Natural killer cell treated with Interleukin-12 subunit alpha and Interleukin-12 subunit beta and Interleukin-15 and Interleukin-18, amount 100 ng/mL, for 72 hours (primary cell): Measurements from ENCODE around the gene ATP1A3. TPM values are rescaled to one million over a fixed set of nuclear protein-coding genes. Genes with fewer than 3 reads are reported as not detected.

ENCODE experiments used
- ATAC-seq, 2 donors: fragments of 150-1000 bp; cut with Tn5 transposase in 1 of 2; sonication (Bioruptor Pico), chemical (Tn5 transposase) in 1 of 2; 2 replicates each; pipeline ENCODE4 v1.10.0; 2021
- DNase-seq: peaks from one replicate; pipeline ENCODE4 v3.0.0; 2022; ENCODE audit warnings: low spot score
- H3K27ac Mint-ChIP-seq, 2 donors: 1 replicate in 1 of 2; 2 replicates in 1 of 2; pipeline ENCODE4 v1.8.0; 2022; ENCODE audit warnings: mixed read lengths in 2 of 2, mild to moderate bottlenecking in 1 of 2, moderate library complexity in 1 of 2
- H3K27me3 Mint-ChIP-seq, 2 donors: 1 replicate in 1 of 2; 2 replicates in 1 of 2; pipeline ENCODE4 v1.8.0; 2022; ENCODE audit warnings: mixed read lengths in 2 of 2
- H3K36me3 Mint-ChIP-seq: one replicate; pipeline ENCODE4 v1.8.0; 2022; ENCODE audit warnings: mixed read lengths
- H3K4me1 Mint-ChIP-seq, 2 donors: 1 replicate in 1 of 2; 2 replicates in 1 of 2; pipeline ENCODE4 v1.8.0; 2022; ENCODE audit warnings: low read depth in 2 of 2, mixed read lengths in 2 of 2, mild to moderate bottlenecking in 1 of 2
- H3K4me3 Mint-ChIP-seq: one replicate; pipeline ENCODE4 v1.8.0; 2022; ENCODE audit warnings: mixed read lengths
- H3K9me3 Mint-ChIP-seq: 2 replicates; pipeline ENCODE4 v1.8.0; 2022; ENCODE audit warnings: mixed read lengths
- total RNA-seq, 2 donors: library from RNA; stranded (reverse); gene quantifications; one replicate each; pipeline ENCODE4 v1.2.3, GENCODE V29; 2022

ATP1A3 gene
- total RNA-seq, 2 donors from 2014 or later: 2.0 to 4.2 TPM

DNA sequence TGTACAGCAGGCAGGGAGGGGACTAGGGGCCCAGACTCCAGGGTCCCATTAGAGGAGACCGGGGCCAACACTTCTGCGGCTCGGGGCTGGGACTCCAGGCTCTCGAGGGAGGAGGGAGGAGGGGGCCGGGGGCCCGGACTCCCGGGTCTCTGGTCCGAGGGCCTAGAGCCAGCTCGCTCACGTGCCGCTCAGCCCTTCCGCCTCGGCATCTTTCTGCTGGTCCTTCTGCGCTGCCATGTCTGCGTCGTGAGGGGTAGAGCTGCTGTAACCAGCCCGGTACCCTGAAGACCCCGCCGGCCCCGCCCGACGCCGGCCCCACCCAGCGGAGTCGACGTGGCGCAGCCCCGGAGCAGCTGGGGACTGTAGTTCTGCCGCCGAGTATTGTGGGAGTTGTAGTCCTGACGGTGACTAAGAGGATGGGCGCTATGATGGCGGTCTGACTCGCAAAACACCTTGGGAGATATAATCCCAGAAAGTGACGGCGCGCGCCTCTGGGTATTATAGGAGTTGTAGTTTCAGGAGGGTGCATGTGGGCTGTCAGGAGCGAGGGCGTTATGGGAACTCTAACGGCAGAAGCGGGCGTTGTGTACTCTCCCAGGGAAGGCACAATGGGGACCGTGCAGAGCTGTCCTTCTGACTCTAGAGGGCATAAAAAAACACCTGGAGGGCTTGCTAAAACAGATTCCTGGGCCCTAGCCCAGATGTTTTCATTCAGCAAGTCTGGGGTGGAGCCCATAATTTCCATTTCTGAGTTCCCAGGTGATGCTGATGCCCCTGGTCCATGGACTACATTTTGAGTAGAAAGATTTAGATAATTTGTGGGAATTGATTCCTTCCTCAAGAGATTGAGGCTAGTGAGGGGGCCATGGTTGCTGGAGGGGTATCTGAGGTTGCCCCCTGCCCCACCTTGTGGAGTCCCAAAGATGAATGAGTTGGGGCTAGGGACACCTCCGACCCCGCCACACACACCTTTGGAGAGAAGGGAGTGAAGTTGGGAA, 34.7 kb downstream of the ATP1A3 start, which contains the start of gene RABAC1:
RABAC1 (minus strand) TSS at position 266 of the 998 bp plus-strand sequence; CDS start at position 237, 29 bp downstream.
- H3K9me3 Mint-ChIP-seq: no peaks in the 10 kb centered on the region
- H3K36me3 Mint-ChIP-seq: no peaks in the 10 kb centered on the region
- peak; percentile 88 for DNase-seq
- H3K27ac Mint-ChIP-seq: peak within 1 kb of the TSS; percentile 72 to 89
- ATAC-seq: peak; percentile 95 to 97
- no peaks in the 10 kb centered on the region for H3K27me3 Mint-ChIP-seq
- peak within 1 kb of the TSS; percentile 83 for H3K4me3 Mint-ChIP-seq
- peaks cover 15 to 20% of the 10 kb centered on the region in 2 donors for H3K4me1 Mint-ChIP-seq

DNA sequence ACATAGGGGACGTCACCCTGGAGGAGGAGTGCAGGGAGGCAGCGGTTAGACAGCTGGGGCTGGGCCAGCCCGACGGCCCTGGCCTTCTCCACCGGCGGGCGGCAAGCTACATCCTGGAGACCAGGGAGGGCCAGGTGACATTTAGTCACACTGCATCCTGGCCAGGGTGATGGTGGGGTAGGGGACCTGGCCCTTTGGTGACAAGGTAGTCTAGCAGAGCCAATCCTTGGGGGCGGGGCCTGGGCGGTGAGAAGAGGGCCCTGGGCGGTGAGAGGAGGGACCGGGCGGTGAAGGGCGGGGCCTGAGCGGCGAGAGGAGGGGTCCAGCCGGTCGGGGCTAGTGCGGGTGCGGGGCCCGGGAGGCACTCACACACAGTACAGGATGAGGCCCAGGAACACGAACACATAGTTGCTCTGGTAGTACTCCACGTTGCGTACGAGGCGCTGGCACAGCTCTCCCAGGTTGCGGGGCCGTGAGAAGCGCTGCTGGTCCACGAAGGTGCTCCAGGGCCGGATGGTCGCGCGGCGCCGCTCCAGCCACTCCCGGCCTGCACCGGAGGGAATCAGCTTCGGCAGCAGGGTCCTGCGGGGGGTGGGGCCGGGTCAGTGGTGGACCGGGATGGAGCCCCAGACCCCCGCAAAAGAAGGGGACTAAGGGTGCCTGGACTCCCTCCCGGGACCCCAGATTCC, 35.5 kb downstream of the ATP1A3 start:
- H3K4me3 Mint-ChIP-seq: peak overlapping the region; percentile 83
- H3K27ac Mint-ChIP-seq: peak overlapping the region; percentile 72 to 89

DNA sequence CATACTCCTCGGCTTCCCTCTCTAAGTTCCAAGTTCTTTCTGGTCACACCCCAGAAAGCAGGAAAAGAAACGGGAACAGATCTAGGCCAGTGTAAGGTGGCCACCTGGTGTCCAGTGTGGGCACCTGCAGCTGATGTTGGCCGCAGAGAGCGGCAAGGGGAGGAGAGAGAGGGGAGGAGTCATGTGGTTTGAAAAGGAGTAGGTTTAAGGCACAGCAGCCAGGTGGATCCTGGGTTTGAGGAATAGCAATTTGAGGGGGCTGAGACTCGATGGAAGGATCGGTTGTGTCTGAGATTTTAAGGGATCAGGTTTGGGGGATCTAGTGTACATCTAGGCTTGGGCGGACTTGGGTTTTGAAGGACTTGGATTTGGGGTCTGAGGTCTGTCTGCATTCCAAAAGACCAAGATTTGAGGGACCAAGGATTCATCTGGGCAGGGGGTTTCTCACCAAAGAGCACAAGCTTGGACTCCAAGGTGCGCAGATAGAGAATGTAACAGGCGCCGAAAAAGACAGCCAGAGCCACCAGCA, 36.1 kb downstream of the ATP1A3 start:
- ATAC-seq: peak; percentile 50 to 51
- H3K4me1 Mint-ChIP-seq: peaks cover 15 to 20% of the 10 kb centered on the region in 2 donors
- H3K9me3 Mint-ChIP-seq: no peaks in the 10 kb centered on the region
- H3K4me3 Mint-ChIP-seq: peak overlapping the region; percentile 83
- no peaks in the 10 kb centered on the region for H3K27me3 Mint-ChIP-seq
- no peak for DNase-seq
- H3K36me3 Mint-ChIP-seq: no peaks in the 10 kb centered on the region
- H3K27ac Mint-ChIP-seq: peak overlapping the region; percentile 72 to 89

More for the DNA sequence above, 35.5 kb downstream of the ATP1A3 start:
- Mint-ChIP-seq H3K27me3 (no peaks in the 10 kb centered on the region), H3K36me3 (no peaks in the 10 kb centered on the region), H3K4me1 (peaks cover 15 to 20% of the 10 kb centered on the region in 2 donors), H3K9me3 (no peaks in the 10 kb centered on the region)
- ATAC-seq (peak; percentile 82 to 86), DNase-seq (peak; percentile 86)

DNA sequence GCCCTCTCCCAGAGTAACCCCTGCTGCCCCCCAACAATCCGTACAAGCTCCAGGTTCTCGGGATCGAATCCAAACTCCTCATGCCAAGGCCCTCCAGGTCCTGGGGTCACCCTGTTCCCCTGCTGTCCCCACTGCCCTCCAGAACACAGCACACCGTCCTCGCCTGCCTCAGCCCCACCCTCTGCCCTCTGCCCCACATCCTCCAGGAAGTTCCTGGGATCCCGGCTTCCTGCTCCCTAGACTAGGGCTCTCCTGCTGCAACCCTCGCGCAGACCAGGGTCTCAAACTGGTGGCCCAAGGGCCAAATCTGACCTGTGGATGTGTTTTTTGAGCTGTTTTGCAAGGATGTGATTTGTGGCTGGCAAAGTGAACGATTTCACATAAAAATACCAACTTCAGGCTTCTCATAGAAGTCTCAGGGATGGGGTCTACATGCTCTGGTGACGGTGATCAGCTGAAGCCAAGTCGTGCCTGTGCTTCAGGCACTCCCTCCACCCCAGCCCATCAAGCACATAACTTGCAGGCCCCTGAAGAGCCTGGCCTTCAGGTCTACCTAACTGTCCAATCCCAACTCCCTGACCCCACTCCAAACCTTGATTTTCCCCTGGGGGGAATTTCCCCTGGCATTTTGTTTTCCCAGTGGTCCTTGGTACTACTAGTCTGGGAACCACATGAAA, 36.7 kb downstream of the ATP1A3 start:
- peak overlapping the region; percentile 72 to 89 for H3K27ac Mint-ChIP-seq
- no peaks in the 10 kb centered on the region for H3K9me3 Mint-ChIP-seq
- H3K27me3 Mint-ChIP-seq: no peaks in the 10 kb centered on the region
- DNase-seq (no peak), ATAC-seq (no peak)
- H3K36me3 Mint-ChIP-seq: no peaks in the 10 kb centered on the region
- H3K4me1 Mint-ChIP-seq: peaks cover 15 to 20% of the 10 kb centered on the region in 2 donors
- H3K4me3 Mint-ChIP-seq: peak overlapping the region; percentile 83

DNA sequence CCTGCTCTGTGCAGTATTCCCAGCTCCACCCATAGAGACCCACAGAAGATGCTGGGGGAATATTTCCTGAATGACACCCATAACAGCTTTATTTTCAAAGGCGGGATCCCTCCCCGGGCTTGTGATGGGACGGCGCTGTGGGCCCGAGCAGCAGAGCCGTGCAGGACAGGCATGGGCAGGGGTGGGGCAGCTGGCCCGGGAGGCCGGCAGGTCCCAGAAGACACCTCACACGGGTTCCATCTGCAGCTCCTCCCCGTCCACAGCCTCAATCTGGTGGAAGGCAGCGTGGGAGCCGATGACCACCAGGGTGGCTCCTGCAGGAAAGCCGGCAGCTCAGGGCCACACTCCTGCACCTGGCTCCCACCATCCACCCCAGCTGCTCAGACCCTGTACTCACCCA, 37.4 kb downstream of the ATP1A3 start:
- Mint-ChIP-seq H3K27me3 (peaks cover 0 to 2% of the 10 kb centered on the region in 2 donors), H3K9me3 (no peaks in the 10 kb centered on the region), H3K27ac (no peak overlapping the region), H3K4me3 (no peak overlapping the region), H3K4me1 (peaks cover 18 to 23% of the 10 kb centered on the region in 2 donors), H3K36me3 (no peaks in the 10 kb centered on the region)
- no peak for DNase-seq
- ATAC-seq: no peak

DNA sequence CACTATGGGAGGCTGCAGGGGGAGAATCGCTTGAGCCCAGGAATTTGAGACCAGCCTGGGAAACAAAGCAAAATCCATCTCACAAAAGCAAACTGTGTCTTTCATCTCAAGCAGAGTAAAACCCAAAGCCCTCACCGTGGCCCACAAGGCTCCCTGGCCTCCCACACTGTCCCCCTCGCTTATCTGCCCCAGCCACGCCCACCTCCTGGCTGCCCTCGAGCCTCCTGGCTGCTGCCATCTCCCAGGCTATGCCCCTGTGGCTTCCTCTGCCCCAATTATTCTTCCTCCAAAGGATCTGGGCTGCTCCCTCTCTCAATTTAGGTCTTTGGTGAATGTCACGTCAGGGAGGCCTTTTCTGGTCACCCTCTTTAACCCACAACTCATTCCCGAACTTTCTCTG, 38.5 kb downstream of the ATP1A3 start:
- Mint-ChIP-seq H3K4me3 (no peak overlapping the region), H3K9me3 (no peaks in the 10 kb centered on the region), H3K27me3 (peaks cover 0 to 3% of the 10 kb centered on the region in 2 donors), H3K27ac (no peak overlapping the region), H3K4me1 (peaks cover 22 to 26% of the 10 kb centered on the region in 2 donors), H3K36me3 (no peaks in the 10 kb centered on the region)
- ATAC-seq (no peak), DNase-seq (no peak)

DNA sequence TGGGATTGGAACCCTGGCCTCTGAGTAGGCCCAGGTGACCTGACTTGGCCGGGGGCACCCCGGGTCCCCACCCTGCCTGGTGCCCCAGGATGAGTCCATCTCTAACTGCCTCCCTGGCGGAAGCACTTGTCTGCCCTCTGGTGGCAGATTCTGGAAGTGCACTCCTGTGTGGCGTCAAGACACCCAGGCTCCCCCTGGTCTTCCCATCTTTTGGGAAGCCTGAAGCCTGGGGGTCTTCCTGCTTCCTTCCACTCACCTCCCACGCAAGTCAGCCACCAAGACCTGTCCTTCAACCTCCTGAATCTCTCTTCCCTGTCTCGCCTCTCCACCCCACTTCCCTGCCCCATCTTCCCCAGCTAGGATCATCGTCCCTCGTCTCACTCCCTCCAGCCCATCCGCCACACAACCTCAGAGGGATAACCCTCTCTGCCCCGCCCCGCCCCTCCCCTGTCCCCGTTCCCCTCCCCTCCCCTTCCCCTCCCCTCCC, 42.3 kb downstream of the ATP1A3 start:
- ATAC-seq (peak; percentile 85 to 86), DNase-seq (peak; percentile 83)
- H3K36me3 Mint-ChIP-seq: no peaks in the 10 kb centered on the region
- H3K27ac Mint-ChIP-seq: peak overlapping the region in 1 of 2 donors; percentile 68
- H3K4me1 Mint-ChIP-seq: peaks cover 19 to 20% of the 10 kb centered on the region in 2 donors
- H3K9me3 Mint-ChIP-seq: no peaks in the 10 kb centered on the region
- H3K27me3 Mint-ChIP-seq: peaks cover 0 to 3% of the 10 kb centered on the region in 2 donors
- no peak overlapping the region for H3K4me3 Mint-ChIP-seq

DNA sequence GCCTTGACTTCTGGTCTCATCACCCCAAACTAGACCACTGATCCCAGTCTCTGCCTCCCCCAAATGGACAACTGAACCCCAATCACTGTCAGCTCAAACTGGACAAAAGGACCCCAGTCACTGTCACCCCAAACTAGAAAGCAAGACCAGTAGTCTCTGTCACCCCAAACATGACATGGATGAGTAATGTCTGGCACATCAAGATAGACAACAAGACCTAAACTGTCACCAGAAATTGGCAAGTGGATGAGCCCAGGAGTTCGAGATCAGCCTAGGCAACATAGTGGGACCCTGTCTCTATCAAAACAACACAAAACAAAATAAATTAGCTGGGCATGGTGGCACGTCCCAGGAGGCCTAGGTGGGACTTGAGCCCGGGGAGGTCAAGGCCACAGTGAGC, 46.9 kb downstream of the ATP1A3 start:
- no peak for ATAC-seq
- peak overlapping the region; percentile 65 for H3K4me3 Mint-ChIP-seq
- peak overlapping the region; percentile 56 to 79 for H3K27ac Mint-ChIP-seq

DNA sequence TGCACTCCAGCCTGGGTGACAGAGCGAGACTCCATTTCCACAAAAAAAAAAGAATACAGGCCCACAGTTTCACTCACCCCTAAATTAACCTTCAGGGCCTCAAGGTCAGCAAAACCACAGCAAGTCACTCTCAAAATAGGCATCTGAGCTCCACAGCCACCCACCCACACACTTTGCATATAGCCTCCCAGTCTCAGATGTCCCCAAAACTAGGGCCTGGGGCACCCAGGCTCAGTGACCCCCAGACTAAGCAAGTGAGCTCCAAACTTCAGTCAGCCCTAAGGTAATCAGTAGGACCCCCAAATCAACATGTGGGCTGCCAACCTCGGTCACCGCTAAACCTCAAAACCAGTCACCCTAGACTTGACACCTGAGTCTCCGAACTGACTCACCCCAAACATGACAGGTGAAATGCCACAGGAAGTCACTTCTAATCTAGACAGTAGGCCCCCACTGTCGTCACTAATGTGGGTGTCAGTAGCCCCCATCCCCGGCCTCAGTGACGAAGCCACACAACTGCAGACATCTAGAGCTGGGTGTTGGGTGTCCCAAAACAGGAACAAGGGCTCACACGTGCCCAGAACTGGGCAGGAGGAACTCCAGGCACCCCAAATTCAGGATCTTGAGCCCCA, 48.8 kb downstream of the ATP1A3 start:
- ATAC-seq (peak; percentile 87 to 95), DNase-seq (peak; percentile 75)
- peaks cover 12 to 14% of the 10 kb centered on the region in 2 donors for H3K27me3 Mint-ChIP-seq
- H3K9me3 Mint-ChIP-seq: no peaks in the 10 kb centered on the region
- peaks cover 40 to 45% of the 10 kb centered on the region in 2 donors for H3K4me1 Mint-ChIP-seq
- peak overlapping the region; percentile 65 to 69 for H3K27ac Mint-ChIP-seq
- no peaks in the 10 kb centered on the region for H3K36me3 Mint-ChIP-seq
- H3K4me3 Mint-ChIP-seq: peak overlapping the region; percentile 52

More for the DNA sequence above, 46.9 kb downstream of the ATP1A3 start:
- Mint-ChIP-seq H3K36me3 (no peaks in the 10 kb centered on the region), H3K4me1 (peaks cover 40 to 42% of the 10 kb centered on the region in 2 donors), H3K9me3 (no peaks in the 10 kb centered on the region), H3K27me3 (peaks cover 6 to 7% of the 10 kb centered on the region in 2 donors)
- DNase-seq: peak; percentile 3

DNA sequence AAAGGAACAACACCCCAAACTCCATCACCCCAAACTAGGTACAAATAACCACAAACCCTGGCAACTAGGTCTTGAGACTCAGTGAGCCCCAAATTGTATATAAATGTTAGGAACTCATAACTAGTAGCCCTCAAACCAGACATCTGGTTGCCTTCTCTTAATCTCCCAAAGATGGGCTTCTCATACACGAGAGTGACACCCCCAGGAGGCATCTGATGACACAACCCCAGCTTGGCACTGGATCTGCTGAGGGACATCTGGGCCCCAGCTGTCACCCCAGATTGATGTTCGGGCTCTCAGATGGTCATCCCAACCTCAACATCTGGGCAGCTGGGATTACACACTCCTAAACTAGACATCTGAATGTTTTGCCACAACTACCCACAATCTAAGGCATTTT, 49.7 kb downstream of the ATP1A3 start:
- DNase-seq: no peak
- Mint-ChIP-seq H3K9me3 (no peaks in the 10 kb centered on the region), H3K36me3 (no peaks in the 10 kb centered on the region), H3K27me3 (peaks cover 12 to 14% of the 10 kb centered on the region in 2 donors), H3K4me3 (no peak overlapping the region), H3K4me1 (peaks cover 40 to 45% of the 10 kb centered on the region in 2 donors), H3K27ac (peak overlapping the region in 1 of 2 donors; percentile 65)
- ATAC-seq: no peak

DNA sequence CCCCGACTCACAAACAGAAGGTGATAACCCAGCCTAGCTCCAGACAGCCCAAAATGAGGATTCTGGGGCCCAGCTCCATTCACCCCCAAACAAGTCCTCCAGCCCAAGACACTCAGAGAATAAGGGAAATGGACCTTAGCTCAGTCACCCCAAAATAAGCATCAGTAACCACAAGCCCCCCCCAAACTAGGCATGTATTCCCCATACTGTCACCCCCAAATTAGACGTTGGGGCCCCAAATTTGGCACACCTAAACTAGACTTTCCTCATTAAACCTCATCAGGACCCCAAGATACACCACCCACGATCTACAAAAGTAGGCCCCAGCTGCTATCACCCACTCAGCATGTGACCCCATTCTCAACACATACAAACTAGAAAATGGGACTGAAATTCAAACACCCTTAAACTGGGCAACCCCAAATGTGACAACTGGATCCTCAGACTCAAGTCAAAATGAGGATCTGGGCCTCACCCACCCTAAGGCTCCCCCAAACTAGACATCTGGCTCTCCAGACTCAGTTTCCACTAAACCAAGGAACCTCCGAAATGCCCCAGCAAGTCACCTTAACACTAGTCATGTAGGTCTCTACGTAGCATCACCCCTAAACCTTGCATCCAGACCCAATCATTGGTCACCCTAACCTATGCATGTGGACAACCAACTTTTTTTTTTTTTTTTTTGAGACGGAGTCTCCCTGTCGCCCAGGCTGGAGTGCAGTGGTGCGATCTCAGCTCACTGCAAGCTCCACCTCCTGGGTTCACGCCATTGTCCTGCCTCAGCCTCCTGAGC, 52.4 kb downstream of the ATP1A3 start:
- Mint-ChIP-seq H3K4me1 (peaks cover 35 to 39% of the 10 kb centered on the region in 2 donors), H3K27ac (peak overlapping the region; percentile 26 to 63), H3K36me3 (no peaks in the 10 kb centered on the region), H3K27me3 (peaks cover 16 to 24% of the 10 kb centered on the region in 2 donors), H3K9me3 (no peaks in the 10 kb centered on the region), H3K4me3 (peak overlapping the region; percentile 51)
- no peak for ATAC-seq
- DNase-seq: no peak
